IMR-90 (cell line): ENCODE results near the gene GMPPB. TPM values are rescaled to one million over a fixed set of nuclear protein-coding genes. Genes with fewer than 3 reads are reported as not detected.

Experiments
- ATAC-seq: fragments of 200-7000 bp; cut with Tn5 transposase; 2 replicates; pipeline ENCODE4 v1.9.1; 2020; ENCODE audit warnings: low read depth, mild to moderate bottlenecking, moderate library complexity
- BruUV-seq: library from RNA; stranded (reverse); fragments of 400-500 nt; replicated peaks from 2 replicates; lab custom pipeline; 2021; lab: Mats Ljungman, UMichigan
- CTCF ChIA-PET: fragments of 300-600 bp; formaldehyde crosslinking; extraction: SDS; loops from one replicate; lab custom pipeline; 2021; ENCODE audit warnings: antibody characterized with exemption; lab: Yijun Ruan, JAX
- POLR2A ChIA-PET: fragments of 300-600 bp; sonication (Branson Sonifier 250); formaldehyde crosslinking; loops from one replicate; lab custom pipeline; 2022; ENCODE audit warnings: antibody characterized with exemption; ENCODE audit not compliant: unreplicated experiment; lab: Charles Lee
- DNase-seq: peaks from one replicate; pipeline ENCODE4 v3.0.0; 2013
- H2AFZ ChIP-seq: replicated peaks from 2 replicates; pipeline ENCODE3; 2013; ENCODE audit warnings: low read length, mild to moderate bottlenecking; ENCODE audit not compliant: poor library complexity
- H2AK5ac ChIP-seq: 2 replicates; pipeline ENCODE4 v1.6.1; 2013; ENCODE audit warnings: low read depth, low read length, inconsistent platforms
- H2AK9ac ChIP-seq: replicated peaks from 2 replicates; pipeline ENCODE3; 2013; ENCODE audit warnings: mild to moderate bottlenecking, low read depth, low read length, moderate library complexity; ENCODE audit not compliant: poor library complexity
- H2BK120ac ChIP-seq: 2 replicates; pipeline ENCODE4 v1.6.1; 2013; ENCODE audit warnings: low read depth, low read length, inconsistent platforms
- H2BK15ac ChIP-seq: 3 replicates; pipeline ENCODE4 v1.6.1; 2013; ENCODE audit warnings: low read depth, low read length, inconsistent platforms
- H2BK20ac ChIP-seq: 2 replicates; pipeline ENCODE4 v1.6.1; 2013; ENCODE audit warnings: low read depth, mild to moderate bottlenecking, inconsistent platforms, low read length, moderate library complexity
- H2BK5ac ChIP-seq: 2 replicates; pipeline ENCODE4 v1.6.1; 2013; ENCODE audit warnings: mild to moderate bottlenecking, low read depth, low read length, inconsistent platforms; ENCODE audit not compliant: poor library complexity, severe bottlenecking
- H3K14ac ChIP-seq: replicated peaks from 2 replicates; pipeline ENCODE4 v1.6.1; 2013; ENCODE audit warnings: low read depth, low read length, inconsistent platforms
- H3K18ac ChIP-seq: 2 replicates; pipeline ENCODE4 v1.6.1; 2013; ENCODE audit warnings: low read depth, low read length, control low read depth
- H3K23ac ChIP-seq: 2 replicates; pipeline ENCODE4 v1.6.1; 2013; ENCODE audit warnings: low read depth, low read length, inconsistent platforms
- H3K27ac ChIP-seq: 2 replicates; pipeline ENCODE4 v1.5.1; 2013; ENCODE audit warnings: mild to moderate bottlenecking, control low read depth, low read length; ENCODE audit not compliant: insufficient read depth
- H3K27me3 ChIP-seq: 2 replicates; pipeline ENCODE4 v1.6.1; 2013; ENCODE audit warnings: low read length; ENCODE audit not compliant: control insufficient read depth, insufficient read depth
- H3K36me3 ChIP-seq: 2 replicates; pipeline ENCODE4 v1.6.1; 2013; ENCODE audit warnings: low read length, mixed read lengths; ENCODE audit not compliant: control insufficient read depth, insufficient read depth
- H3K4ac ChIP-seq: 2 replicates; pipeline ENCODE4 v1.6.1; 2013; ENCODE audit warnings: low read depth, low read length, inconsistent platforms
- H3K4me1 ChIP-seq: 2 replicates; pipeline ENCODE4 v1.6.1; 2013; ENCODE audit warnings: low read length, mixed read lengths; ENCODE audit not compliant: control insufficient read depth, insufficient read depth
- H3K4me2 ChIP-seq: 2 replicates; pipeline ENCODE4 v1.6.1; 2013; ENCODE audit warnings: low read depth, mild to moderate bottlenecking, control low read depth, low read length, moderate library complexity
- H3K4me3 ChIP-seq: 2 replicates; pipeline ENCODE4 v1.5.1; 2013; ENCODE audit warnings: low read depth, mild to moderate bottlenecking, control low read depth, low read length, moderate library complexity; ENCODE audit not compliant: insufficient read depth
- H3K56ac ChIP-seq: 2 replicates; pipeline ENCODE4 v1.6.1; 2013; ENCODE audit warnings: low read length, inconsistent platforms; ENCODE audit not compliant: insufficient read depth; ENCODE audit errors: extremely low read depth
- H3K79me1 ChIP-seq, 2 experiments: 2 replicates each; pipeline ENCODE4 v1.6.1; 2013; ENCODE audit warnings: low read length in 2 of 2, inconsistent platforms in 1 of 2, low read depth in 1 of 2
- H3K9ac ChIP-seq: 2 replicates; pipeline ENCODE4 v1.6.1; 2013; ENCODE audit warnings: low read depth, low read length, control low read depth
- H3K9me1 ChIP-seq: 2 replicates; pipeline ENCODE4 v1.6.1; 2013; ENCODE audit warnings: low read length, inconsistent platforms; ENCODE audit not compliant: insufficient read depth
- H3K9me3 ChIP-seq: 2 replicates; pipeline ENCODE4 v1.6.1; 2013; ENCODE audit warnings: low read length; ENCODE audit not compliant: control insufficient read depth, insufficient read depth
- H4K20me1 ChIP-seq: 2 replicates; pipeline ENCODE4 v1.6.1; 2013; ENCODE audit warnings: low read length, inconsistent platforms; ENCODE audit not compliant: insufficient read depth
- H4K5ac ChIP-seq: 2 replicates; pipeline ENCODE4 v1.6.1; 2013; ENCODE audit warnings: mild to moderate bottlenecking, low read depth, low read length, control low read depth
- H4K8ac ChIP-seq, 2 experiments: 2 replicates each; pipeline ENCODE4 v1.6.1; 2013; ENCODE audit warnings: low read depth in 2 of 2, low read length in 2 of 2, control low read depth in 1 of 2, inconsistent platforms in 1 of 2
- H4K91ac ChIP-seq: 2 replicates; pipeline ENCODE4 v1.6.1; 2013; ENCODE audit warnings: low read depth, low read length, inconsistent platforms; ENCODE audit not compliant: insufficient read depth
- RAD21 ChIP-seq: IDR thresholded peaks from 2 replicates; pipeline ENCODE4 v1.6.1; 2012; ENCODE audit warnings: low read length, improper control_type of control experiment
- WGBS, 2 experiments: methylation state at CpG; one replicate each; pipeline versions ENCODE4 v1.1.5 to v1.1.7; 2013; ENCODE audit warnings: missing lambda C conversion rate in 2 of 2; ENCODE audit not compliant: insufficient read length in 1 of 2; ENCODE audit errors: extremely low coverage in 2 of 2; 5-methylcytosine and 5-hydroxymethylcytosine counted together
- dilution Hi-C: fragments of 300-500 bp; cut with HindIII; formaldehyde crosslinking; loops from one replicate; pipeline ENCODE4 v1.14.3; 2018; ENCODE audit warnings: low sequenced_read_pairs; ENCODE audit not compliant: unreplicated experiment
- in situ Hi-C: fragments of 300-500 bp; cut with MboI; formaldehyde crosslinking; loops from 3 replicates; pipeline ENCODE4 v1.14.3; 2019; ENCODE audit warnings: low sequenced_read_pairs, inconsistent platforms, mixed read lengths
- intact Hi-C: fragments of 100-400 bp; cut with micrococcal nuclease; formaldehyde crosslinking; loops from 2 replicates; pipeline ENCODE4 v1.10.0; 2022
- polyA plus RNA-seq, 3 experiments: library from polyadenylated mRNA; depleted of rRNA; stranded (reverse); fragments of >200 nt; gene quantifications; 2 replicates each; pipeline ENCODE4 v1.2.3, GENCODE V29; 2012; ENCODE audit warnings: low replicate concordance in 1 of 3
- total RNA-seq: library from RNA; depleted of rRNA; stranded (reverse); fragments of >200 nt; gene quantifications from 2 replicates; pipeline ENCODE4 v1.2.3, GENCODE V29; 2012

GMPPB gene
- total and polyA plus RNA-seq, 2 of the 4 experiments (the other 2 are of a cell fraction): 27.9 to 37.3 TPM

GRCh38 chr3:49734752-49735151, 11.0 kb upstream of the GMPPB start:
- no peaks in the 10 kb centered on the region for H3K27me3 ChIP-seq
- H3K4me1 ChIP-seq: no peaks in the 10 kb centered on the region
- ChIA-PET POLR2A (no interaction called here), CTCF (no interaction called here)
- no peak overlapping the region for H3K23ac ChIP-seq
- no peak overlapping the region for H3K4me3 ChIP-seq
- H3K27ac ChIP-seq: no peak overlapping the region
- H3K56ac ChIP-seq: no peak overlapping the region
- H4K91ac ChIP-seq: no peak overlapping the region
- H3K4ac ChIP-seq: no peak overlapping the region
- peaks cover 13 to 59% of the 10 kb centered on the region in 2 experiments for H3K79me1 ChIP-seq
- no peak overlapping the region for H2AFZ ChIP-seq
- WGBS, 2 experiments: no CpG with 5 or more reads among the region's 6 CpGs
- TF ChIP-seq RAD21: no peak
- H3K9ac ChIP-seq: no peak overlapping the region
- peaks cover 19% of the 10 kb centered on the region; the same call in 1 of the 2 replicates for H4K20me1 ChIP-seq
- peaks cover 18% of the 10 kb centered on the region for H3K9me1 ChIP-seq
- in situ Hi-C loops: no loop called here
- no TSS peak for BruUV-seq
- no peak overlapping the region for H2AK9ac ChIP-seq
- H2AK5ac ChIP-seq: no peak overlapping the region
- no peak overlapping the region for H2BK15ac ChIP-seq
- H3K9me3 ChIP-seq: no peaks in the 10 kb centered on the region
- DNase-seq (no peak), ATAC-seq (no peak)
- H3K18ac ChIP-seq: no peak overlapping the region
- H2BK120ac ChIP-seq: no peak overlapping the region
- no peak overlapping the region for H2BK5ac ChIP-seq
- dilution Hi-C loops: no loop called here
- no peak overlapping the region for H4K5ac ChIP-seq
- H3K14ac ChIP-seq: no peak overlapping the region
- H4K8ac ChIP-seq: no peak overlapping the region
- intact Hi-C loops: no loop called here
- H3K36me3 ChIP-seq: peaks cover 53% of the 10 kb centered on the region
- H3K4me2 ChIP-seq: no peak overlapping the region
- H2BK20ac ChIP-seq: no peak overlapping the region
